GM19372 (cell line): ENCODE data around the gene MICOS13.

Experiments used
- ATAC-seq: cut with Tn5 transposase; IDR thresholded peaks from one replicate; pipeline ENCODE4 v1.9.1; 2021; ENCODE audit warnings: mild to moderate bottlenecking, low read depth, moderate library complexity; ENCODE audit not compliant: unreplicated experiment

Gene MICOS13

GRCh38 chr19:5680437-5681368 lies at the start of gene MICOS13, which contains the start of gene HSD11B1L:
MICOS13 (minus strand) TSS chr19:5680516; CDS start chr19:5680486, 30 bp downstream.
HSD11B1L (plus strand) TSS chr19:5681027; CDS start chr19:5684833, 3,806 bp downstream.
- peak; percentile 82 for ATAC-seq

GRCh38 chr19:5727453-5728050 lies 47.2 kb upstream of the MICOS13 start:
- ATAC-seq: no peak

GRCh38 chr19:5719961-5720790 lies 39.9 kb upstream of the MICOS13 start, which contains the start of the genes CATSPERD and LONP1:
CATSPERD (plus strand) TSS chr19:5720637; CDS start chr19:5720738, 101 bp downstream.
LONP1 (minus strand) TSS chr19:5720146; CDS start chr19:5720132, 14 bp downstream.
- peak; percentile 87 for ATAC-seq

GRCh38 chr19:5719274-5719960 lies 39.1 kb upstream of the MICOS13 start:
- ATAC-seq: peak; percentile 2

- ATAC-seq: no peak
Observed at GRCh38 chr19:5718579-5719273, 38.4 kb upstream of the MICOS13 start.

GRCh38 chr19:5718037-5718578 lies 37.8 kb upstream of the MICOS13 start:
- ATAC-seq: no peak

GRCh38 chr19:5717215-5717935 lies 37.1 kb upstream of the MICOS13 start:
- no peak for ATAC-seq

GRCh38 chr19:5714816-5715215 lies 34.5 kb upstream of the MICOS13 start:
- no peak for ATAC-seq

- ATAC-seq: no peak
Observed at GRCh38 chr19:5713228-5713627, 32.9 kb upstream of the MICOS13 start.

- ATAC-seq: no peak
Observed at GRCh38 chr19:5711713-5712161, 31.4 kb upstream of the MICOS13 start.

GRCh38 chr19:5711025-5711424 lies 30.7 kb upstream of the MICOS13 start:
- ATAC-seq: no peak

- no peak for ATAC-seq
Observed at GRCh38 chr19:5707576-5708575, 27.6 kb upstream of the MICOS13 start.

GRCh38 chr19:5706876-5707573 lies 26.7 kb upstream of the MICOS13 start:
- ATAC-seq: no peak

GRCh38 chr19:5705552-5705951 lies 25.2 kb upstream of the MICOS13 start:
- no peak for ATAC-seq

- ATAC-seq: no peak
Observed at GRCh38 chr19:5703819-5704818, 23.8 kb upstream of the MICOS13 start.
